HG03103 (cell line): ENCODE data around the gene DENND5B.
"Not testable (repeated sequence)": the region's sequence is repeated elsewhere in the genome, so short reads cannot be mapped to it uniquely, and the experiment has no call there.

Source experiments
- ATAC-seq: cut with Tn5 transposase; IDR thresholded peaks from one replicate; pipeline ENCODE4 v1.9.1; 2021; ENCODE audit warnings: low read depth; ENCODE audit not compliant: unreplicated experiment

The DENND5B gene

DNA sequence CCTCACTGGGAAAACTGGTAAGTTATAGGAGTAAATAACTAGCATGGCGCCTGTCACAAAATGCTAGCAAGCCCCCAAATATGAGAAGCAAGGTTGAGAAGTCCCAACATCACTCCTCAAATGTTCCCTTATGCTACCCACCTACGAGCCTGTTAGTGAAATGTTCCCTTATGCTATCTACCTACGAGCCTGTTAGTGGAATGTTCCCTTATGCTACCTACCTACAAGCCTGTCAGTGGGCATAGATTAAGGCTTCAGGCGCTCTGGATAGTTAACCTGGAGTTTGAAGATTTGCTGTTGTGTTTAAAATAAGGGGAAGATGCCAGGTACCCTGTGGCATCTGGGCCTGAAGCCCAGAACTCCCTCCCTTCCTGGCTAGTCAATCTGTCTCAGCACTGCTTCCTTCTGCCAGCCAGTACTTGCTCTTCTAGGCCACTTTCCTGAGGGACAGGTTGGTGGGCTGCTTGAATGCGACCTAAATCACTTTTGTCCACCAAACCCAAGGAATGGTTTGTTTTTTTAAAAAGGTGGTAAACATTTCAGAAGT, 197.9 kb downstream of the DENND5B start:
- no peak for ATAC-seq

DNA sequence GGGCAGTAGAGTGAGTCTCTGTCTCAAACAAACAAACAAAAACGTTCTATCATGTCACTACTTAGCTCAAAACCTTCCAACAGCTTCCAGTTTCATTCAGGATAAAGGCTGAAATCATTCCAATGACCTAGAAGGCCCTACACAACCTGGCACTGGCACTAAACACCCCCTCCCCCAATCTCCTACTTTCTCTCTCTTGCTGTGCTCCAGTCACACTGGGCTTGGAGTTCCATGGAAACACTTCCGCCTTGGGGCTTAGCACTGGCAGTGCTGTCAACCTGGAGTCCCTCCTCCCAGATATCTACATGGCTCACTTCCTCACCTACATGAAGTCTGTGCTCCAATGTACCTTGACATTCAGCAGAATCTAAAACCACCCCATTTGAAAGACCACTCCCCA, 199.9 kb downstream of the DENND5B start:
- ATAC-seq: no peak

DNA sequence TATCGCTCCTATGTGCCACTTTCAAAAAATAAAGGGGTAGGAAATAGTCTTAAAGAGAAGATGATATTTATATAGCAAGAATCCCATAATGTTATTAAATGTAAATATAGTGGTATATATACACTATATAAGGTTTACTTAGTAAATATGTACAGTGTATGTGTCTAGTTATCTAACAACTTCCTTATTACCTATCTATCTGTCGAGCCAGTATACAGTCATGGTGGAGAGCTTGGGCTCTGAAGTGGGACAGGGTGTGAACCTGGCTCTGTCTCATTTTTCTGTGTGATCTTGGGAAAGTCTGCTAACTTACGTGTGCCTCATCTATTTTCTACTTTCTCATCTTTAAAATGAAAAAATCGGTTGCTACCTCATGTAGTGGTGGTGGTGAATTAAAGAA, 202.2 kb downstream of the DENND5B start:
- no peak for ATAC-seq

DNA sequence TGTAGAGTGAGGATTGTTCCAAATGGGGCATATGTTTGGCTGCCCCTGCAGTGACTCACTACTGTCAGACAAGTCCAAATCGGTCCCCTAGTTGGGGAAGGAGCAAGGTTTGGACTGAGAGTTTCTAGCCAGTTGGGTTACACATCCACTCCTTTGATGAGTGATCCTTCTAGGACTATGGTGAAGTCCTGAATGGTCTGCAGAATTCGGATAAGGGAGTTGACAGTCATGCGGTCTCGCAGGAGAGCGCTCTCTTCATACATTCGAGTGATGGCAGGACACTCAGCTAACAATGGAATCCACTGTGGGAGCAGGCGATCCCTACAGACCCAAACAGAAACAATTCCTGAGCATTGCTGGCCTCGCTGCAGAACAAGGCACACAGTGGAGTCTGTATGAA, 203.5 kb downstream of the DENND5B start:
- ATAC-seq: no peak

DNA sequence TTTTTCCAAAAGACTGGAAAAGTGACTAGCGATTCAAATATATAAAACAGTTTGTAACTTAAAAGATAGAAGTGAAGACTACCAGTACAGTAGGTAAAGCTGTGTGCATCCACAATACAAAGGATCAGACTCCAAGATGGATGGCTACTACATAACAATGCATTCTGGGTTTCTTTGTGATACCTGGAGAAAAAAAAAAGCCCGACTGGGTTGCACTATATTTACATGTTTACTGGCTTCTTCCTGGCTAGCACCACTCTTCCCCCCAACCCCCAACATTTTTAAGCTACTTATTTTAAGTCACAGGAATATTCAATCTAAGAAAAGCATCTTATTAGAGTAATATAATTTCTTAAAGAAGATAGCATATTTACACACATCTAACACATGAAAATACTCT, 203.9 kb downstream of the DENND5B start:
- no peak for ATAC-seq

DNA sequence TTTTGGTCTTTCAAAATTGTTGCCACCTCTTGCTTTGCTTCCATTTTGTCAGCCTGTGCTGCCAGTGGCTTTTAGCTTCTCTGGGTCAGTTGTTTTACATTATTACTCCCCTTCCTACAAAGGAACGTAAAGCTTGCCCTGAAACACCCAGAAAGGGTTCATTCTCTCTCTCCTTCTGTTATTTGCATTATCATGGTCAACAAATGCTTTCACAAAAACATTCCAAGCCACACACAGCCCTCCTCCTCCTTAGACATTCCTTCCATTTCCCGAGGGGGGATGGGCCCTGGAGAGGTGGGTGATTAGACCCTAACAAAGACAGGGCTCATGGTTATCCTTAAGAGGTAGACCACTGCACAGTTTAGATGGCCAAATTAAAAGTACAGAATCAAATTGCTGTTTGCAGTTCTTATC, 204.6 kb downstream of the DENND5B start:
- ATAC-seq: no peak

DNA sequence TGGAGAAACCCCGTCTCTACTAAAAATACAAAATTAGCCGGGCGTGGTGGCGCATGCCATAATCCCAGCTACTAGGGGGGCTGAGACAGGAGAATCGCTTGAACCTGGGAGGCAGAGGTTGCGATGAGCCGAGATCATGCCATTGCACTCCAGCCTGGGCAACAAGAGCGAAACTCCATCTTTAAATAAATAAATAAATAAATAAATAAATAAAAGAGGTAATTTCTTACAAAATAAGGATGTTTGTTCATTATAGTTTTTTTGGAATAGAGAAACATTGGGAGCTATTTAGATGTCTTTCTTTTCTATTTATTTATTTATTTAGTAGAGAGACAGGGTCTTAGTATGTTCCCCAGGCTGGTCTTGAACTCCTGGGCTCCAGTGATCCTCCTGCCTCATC, 213.7 kb downstream of the DENND5B start:
- ATAC-seq: not testable (repeated sequence)

DNA sequence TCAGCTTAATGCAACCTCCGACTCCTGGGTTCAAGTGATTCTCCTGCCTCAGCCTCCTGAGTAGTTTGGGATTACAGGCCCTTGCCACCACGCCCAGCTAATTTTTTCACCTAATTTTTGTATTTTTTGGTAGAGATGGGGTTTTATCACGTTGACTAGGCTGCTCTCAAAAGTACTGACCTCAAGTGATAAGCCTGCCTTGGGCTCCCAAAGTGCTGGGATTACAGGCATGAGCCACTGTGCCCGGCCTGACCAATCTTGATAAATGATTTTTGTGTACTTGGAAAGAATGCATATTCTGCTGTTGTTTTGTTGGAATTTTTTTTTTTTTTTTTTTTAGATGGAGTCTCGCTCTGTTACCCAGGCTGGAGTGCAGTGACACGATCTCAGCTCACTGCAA, 215.5 kb downstream of the DENND5B start:
- ATAC-seq: not testable (repeated sequence)

DNA sequence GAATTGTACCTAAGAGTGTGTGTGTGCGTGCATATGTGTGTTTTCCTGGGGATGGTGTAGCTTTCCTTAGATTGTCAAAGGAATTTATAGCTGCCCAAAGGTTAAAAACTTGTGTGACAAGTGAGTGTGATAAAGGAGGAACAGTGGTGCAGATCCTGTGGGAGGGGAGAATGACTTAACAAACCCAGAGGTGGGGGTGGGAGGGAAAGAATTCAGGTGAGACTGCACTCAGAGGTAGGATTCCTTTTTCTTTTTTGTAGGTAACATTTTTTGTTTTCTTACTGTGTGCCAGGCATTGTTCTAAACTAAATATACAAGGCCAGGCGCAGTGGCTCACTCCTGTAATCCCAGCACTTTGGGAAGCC, 219.7 kb downstream of the DENND5B start:
- no peak for ATAC-seq

DNA sequence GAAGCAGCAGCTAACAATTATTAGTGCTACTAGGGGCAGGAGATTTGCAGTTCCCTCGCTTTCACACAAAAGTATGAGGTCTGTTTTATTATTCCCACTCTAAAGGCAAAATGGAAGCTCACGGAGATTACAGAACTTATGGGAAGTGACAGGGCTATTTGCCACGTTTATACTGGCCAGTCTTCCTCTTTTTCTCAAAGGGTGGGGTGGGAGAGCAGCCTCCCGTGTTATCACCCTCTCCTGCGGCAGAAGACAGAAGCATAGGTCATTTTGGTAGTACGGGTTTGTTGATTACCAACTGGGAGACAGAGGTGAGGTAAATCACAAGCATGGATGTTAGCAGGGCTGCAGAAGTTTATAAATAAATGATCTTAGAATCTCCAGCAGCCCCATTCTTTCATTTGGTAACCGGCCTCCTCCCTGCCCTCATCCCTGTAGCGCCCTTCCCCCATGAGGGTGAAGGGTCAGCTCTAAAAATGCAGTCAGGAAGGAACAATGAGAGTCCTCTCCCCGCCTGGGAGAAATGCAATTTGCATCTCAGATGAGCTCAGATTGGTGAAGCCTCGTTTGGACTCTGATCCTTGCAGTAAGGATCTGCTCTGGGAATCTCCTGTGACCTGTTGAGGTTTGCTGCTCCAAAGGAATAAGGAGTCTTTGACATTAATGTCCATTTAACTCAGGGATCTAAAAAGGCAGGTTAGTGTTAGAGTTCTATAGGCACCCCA, 220.2 kb downstream of the DENND5B start:
- ATAC-seq: no peak

DNA sequence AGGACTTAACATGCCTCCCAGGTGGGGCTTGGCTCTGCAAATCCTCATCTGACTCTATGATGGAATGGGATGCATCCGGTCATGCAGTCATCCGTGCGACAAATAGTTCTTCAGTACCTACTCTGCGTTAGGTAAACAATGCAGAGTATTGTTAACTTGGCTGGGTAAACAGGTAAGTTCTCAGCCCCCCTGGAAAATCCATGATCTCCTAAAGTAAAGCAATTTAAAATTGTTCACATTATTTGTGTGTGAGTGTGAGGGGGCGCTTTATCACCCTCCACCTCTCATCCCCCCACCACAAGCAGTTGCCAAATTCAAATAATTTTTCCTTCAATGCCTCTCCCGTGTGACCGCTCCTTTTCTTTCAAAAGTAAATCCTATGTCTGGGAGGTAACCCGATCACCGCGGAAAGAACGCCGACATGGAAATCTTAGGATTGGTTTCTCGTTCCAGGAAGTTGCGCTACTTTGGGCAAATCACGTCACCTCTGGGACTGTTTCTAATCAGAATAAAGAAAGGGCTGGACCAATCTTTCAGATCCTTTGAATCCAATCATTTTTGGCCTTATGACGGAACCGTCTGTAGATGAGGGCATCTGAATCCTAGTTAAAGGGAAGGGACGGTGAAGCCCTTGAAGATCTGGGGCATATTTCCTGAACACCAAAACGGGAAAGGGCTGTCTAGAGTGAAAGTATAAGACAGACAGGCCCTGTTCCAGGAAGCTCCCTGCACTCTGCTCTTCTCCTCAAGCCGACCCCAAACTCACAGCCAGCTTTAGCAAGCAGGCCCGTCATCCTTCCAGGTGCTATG, 221.0 kb downstream of the DENND5B start:
- ATAC-seq: no peak

DNA sequence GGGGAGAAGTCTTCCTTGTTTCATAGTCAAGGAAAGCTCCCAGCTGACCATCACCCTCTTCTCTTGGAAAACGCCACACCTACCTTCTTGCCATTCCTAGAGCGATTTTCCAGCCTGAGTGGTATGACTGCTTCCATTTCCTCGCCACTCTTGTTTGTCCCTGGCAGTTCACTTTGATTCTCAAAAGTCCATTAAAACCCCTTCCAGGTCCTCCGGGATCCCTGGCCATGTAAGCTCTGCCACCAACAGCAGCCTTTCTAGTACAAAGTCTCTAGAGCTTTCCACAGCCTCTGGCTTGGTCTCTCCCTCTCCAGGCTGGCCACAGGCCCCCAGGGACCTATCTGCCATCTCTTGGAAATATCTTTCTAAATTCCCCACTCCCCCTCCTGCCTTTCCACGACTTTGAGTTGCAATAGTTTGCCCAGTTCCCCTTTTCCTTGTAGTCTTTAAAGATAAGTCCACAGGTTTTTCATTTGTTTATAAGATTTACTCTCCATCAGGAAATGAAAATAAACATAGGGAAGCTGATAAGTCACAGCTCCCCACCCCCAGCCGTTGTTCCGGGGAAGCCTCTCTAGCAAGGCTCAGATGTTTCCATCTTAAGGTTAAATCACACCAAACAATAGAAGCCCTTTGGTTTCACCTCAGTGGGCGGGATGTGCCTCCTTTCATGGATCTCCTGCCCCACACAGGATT, 222.1 kb downstream of the DENND5B start:
- ATAC-seq: no peak

DNA sequence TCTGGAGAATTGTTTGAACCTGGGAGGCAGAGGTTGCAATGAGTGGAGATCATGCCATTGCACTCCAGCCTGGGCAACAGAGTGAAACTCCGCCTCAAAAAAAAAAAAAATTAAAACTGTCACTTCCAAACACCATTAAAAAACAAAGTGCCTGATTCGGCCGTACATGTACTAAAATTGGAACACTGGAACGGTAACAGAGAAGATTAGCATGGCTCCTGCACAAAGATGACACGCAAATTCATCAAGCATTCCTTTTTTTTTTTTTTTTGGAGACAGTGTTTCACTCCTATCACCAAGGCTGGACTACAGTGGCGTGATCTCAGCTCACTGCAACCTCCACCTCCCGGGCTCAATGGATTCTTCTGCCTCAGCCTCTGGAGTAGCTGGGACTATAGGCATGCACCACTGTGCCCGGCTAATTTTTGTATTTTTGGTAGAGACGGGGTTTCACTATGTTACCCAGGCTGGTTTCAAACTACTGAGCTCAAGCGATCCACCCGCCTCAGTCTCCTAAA, 224.8 kb downstream of the DENND5B start:
- no peak for ATAC-seq

DNA sequence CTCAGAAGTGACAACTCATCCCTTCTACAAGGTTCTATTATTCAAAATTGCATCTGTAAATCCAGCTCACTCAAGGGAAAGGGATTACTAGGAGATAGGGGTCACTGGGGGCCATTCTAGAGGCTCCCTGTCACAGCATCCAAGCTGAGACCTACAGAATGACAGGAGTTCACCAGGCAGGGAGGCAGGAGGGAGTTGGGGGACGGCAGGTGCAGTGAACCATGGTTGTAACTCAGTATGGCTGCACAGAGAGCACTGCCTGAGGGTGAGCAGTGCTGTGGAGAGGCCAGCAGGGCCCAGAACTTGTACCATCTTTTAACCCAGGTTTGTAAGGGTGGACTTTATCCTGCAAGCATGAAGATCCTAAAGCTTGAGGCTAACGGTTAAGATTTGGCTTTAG, 227.1 kb downstream of the DENND5B start:
- no peak for ATAC-seq

DNA sequence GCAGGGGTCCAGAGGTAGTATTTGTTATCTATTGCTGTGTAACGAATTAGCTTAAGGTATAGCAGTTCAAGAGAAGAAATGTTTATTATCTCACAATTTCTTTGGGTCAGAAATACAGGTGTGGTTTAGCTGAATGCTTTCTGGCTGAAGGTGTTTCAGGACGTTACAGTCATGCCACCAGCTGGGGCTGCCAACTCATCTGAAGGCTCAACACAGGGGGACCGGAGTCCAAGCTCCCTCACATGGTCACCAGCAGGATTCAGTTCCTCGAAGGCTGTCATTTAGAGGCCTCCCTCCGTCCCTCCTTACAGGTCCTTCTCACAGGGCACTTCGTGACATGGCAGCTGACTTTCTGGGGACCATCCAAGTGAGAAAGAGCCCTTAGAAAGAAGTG, 227.5 kb downstream of the DENND5B start:
- no peak for ATAC-seq

DNA sequence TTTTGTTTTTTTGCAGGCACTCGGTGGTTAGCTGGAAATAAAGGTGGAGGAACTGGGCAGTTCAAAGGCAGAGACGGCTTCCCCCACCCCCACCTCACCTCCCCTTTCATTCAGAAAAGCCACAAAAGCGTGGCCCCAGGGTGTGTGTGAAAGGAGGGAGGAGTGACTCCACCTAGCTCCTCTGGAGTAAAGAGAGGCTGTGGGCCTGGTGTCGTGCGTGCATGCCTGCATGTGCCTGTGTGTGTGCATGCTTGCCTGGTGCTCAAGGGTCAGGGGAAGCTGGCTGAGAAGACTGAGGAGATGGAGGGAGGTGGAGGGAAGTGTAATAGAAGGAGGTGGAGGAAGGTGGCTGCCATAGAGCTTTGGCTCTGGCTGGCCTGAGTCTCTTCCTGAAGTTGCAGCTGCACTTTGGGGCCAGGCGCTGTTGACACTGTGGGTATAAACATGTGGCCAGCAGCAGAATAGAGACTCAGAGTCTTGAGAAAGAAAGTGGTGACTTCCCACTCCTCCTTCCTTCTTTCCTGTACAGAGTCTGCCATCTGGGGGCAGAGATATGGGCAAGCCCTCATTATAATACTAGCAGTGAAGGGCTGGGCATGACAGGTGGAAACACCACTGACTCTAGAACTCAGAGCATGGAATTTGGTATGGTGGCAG, 228.0 kb downstream of the DENND5B start:
- peak; percentile 67 for ATAC-seq

DNA sequence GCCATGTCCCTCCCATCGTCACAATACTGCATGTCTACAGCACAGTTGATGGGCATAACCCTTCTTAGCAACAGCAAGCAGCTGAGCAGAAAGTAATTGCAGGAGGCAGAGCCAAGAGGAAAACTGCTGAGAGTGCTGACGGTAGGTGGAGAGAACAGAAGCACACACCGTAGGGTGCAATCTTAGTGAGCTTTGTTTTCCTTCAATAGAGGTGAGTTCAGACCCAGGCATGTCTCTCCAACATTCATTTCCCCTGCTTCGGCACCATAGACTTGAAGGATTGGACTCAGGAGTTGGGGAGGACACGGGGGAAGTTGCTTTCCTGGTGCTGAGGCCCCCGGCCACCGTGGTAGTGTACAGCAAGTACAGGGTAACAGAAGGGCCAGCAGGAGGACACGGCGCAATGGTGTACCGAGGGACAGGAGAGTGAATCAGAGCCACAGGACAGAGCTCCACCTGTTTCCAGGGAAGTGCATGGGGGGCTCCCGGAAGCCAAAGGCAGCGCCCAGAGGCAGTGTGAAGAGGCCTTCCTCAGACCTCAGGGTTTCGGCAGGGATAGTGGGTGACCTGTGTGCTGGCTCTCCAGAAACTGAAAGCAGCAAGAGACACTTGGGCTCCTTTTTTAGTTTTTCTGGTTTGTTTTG, 228.7 kb downstream of the DENND5B start:
- ATAC-seq: peak; percentile 34

DNA sequence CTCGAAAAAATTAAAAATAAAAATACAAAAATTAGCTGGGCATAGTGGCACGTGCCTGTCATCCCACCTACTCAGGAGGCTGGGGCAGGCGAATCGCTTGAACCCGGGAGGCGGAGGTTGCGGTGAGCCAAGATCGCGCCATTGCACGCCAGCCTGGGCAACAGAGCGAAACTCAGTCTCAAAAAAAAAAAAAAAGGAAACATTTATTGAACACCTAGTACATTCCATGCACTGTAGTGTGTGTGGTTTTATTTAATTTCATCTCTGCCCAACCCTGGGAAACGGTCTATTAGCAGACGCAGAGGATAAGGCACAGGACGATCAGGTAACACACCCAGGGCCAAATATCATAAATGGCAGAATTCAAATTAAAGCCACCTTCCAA, 229.2 kb downstream of the DENND5B start:
- no peak for ATAC-seq

DNA sequence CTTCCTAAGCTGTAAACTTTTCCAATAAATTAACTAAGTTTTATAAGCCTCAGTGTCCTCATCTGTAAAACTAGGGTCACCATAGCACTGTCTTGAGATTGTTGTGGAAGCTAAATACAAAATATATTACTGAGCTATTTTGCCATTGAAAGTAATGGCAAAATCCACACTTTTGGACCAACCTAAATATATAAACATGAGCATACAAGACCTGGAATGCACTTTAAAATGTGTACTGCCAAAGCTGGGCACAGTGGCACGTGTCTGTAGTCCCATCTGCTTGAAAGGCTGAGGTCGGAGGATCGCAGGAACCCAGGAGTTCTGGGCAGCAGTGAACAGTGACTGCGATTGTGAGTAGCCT, 235.2 kb downstream of the DENND5B start:
- no peak for ATAC-seq
